GM12878 (cell line): ENCODE measurements around the gene MED10. TPM values are rescaled to one million over a fixed set of nuclear protein-coding genes. Genes with fewer than 3 reads are reported as not detected.

Source experiments
- ATAC-seq: fragments of 200-7000 bp; cut with Tn5 transposase; 3 replicates; pipeline ENCODE4 v1.9.1; 2020; ENCODE audit warnings: mild to moderate bottlenecking, moderate library complexity
- BruUV-seq: library from RNA; stranded (reverse); fragments of 400-500 nt; replicated peaks from 2 replicates; lab custom pipeline; 2021; lab: Mats Ljungman, UMichigan
- CTCF ChIA-PET: fragments of 300-600 bp; sonication (Branson Sonifier 250); formaldehyde crosslinking; extraction: SDS; loops from one replicate; lab custom pipeline; 2021; ENCODE audit warnings: inconsistent platforms; lab: Yijun Ruan, JAX
- POLR2A ChIA-PET: fragments of 350-600 bp; formaldehyde crosslinking; extraction: SDS; loops from one replicate; lab custom pipeline; 2021; ENCODE audit warnings: inconsistent platforms; lab: Charles Lee
- RAD21 ChIA-PET: fragments of 300-600 bp; sonication (Branson Sonifier 250); formaldehyde crosslinking; loops from one replicate; lab custom pipeline; 2023; ENCODE audit warnings: antibody characterized with exemption; ENCODE audit not compliant: unreplicated experiment; lab: Charles Lee
- SMC1A ChIA-PET: fragments of 300-600 bp; sonication (Branson Sonifier 250); formaldehyde crosslinking; loops from one replicate; lab custom pipeline; 2023; ENCODE audit not compliant: unreplicated experiment, uncharacterized antibody; lab: Charles Lee
- DNase-seq: peaks from one replicate; pipeline ENCODE4 v3.0.0-alpha.2; 2011; ENCODE audit warnings: low read depth, low spot score
- FAIRE-seq: peaks from 3 replicates; lab custom pipeline; 2011; peaks lifted over from hg19 to GRCh38; lab: Jason Lieb, UNC
- H2AFZ ChIP-seq: 2 replicates; pipeline ENCODE4 v1.6.0; 2011; ENCODE audit warnings: low read depth, low read length, control low read depth; ENCODE audit not compliant: control insufficient read depth
- H3K27ac ChIP-seq: 2 replicates; pipeline ENCODE4 v1.5.1; 2011; ENCODE audit warnings: control low read depth; ENCODE audit not compliant: control insufficient read depth, insufficient read depth
- H3K27me3 ChIP-seq, 2 experiments: replicated peaks in 1 of 2; 2 replicates each; pipeline versions ENCODE4 v1.6.0 to v1.6.1; 2011; ENCODE audit warnings: low read length in 1 of 2; ENCODE audit not compliant: control insufficient read depth in 2 of 2, insufficient read depth in 2 of 2
- H3K36me3 ChIP-seq, 2 experiments: 2 replicates each; pipeline ENCODE4 v1.5.1; 2011; ENCODE audit warnings: low read length in 1 of 2; ENCODE audit not compliant: control insufficient read depth in 2 of 2, insufficient read depth in 2 of 2
- H3K4me1 ChIP-seq: 2 replicates; pipeline ENCODE4 v1.6.1; 2011; ENCODE audit warnings: mild to moderate bottlenecking, low read length, moderate library complexity, mixed read lengths; ENCODE audit not compliant: control insufficient read depth, insufficient read depth
- H3K4me2 ChIP-seq: 2 replicates; pipeline ENCODE4 v1.6.0; 2011; ENCODE audit warnings: control low read depth; ENCODE audit not compliant: control insufficient read depth, insufficient read depth
- H3K4me3 ChIP-seq: fragments of 200-600 bp; sonication (generic); 2 replicates; pipeline ENCODE4 v1.5.1; 2016
- H3K79me2 ChIP-seq: 2 replicates; pipeline ENCODE4 v1.6.0; 2011; ENCODE audit warnings: low read length; ENCODE audit not compliant: control insufficient read depth, insufficient read depth
- H3K9ac ChIP-seq: 2 replicates; pipeline ENCODE4 v1.8.0; 2011; ENCODE audit warnings: low read length, control low read depth, mixed read lengths; ENCODE audit not compliant: control insufficient read depth, insufficient read depth
- H3K9me3 ChIP-seq: replicated peaks from 3 replicates; pipeline ENCODE4 v1.5.1; 2011; ENCODE audit warnings: mild to moderate bottlenecking, low read length; ENCODE audit not compliant: control insufficient read depth, insufficient read depth
- H4K20me1 ChIP-seq: 2 replicates; pipeline ENCODE4 v1.6.0; 2011; ENCODE audit not compliant: control insufficient read depth, insufficient read depth
- CBX5 ChIP-seq: sonication (generic); IDR thresholded peaks from 2 replicates; pipeline ENCODE4 v1.6.1; 2016; ENCODE audit warnings: low read depth, moderate library complexity, mild to moderate bottlenecking, inconsistent platforms
- CHD4 ChIP-seq: fragments of 200-600 bp; sonication (generic); IDR thresholded peaks from 2 replicates; pipeline ENCODE4 v1.6.1; 2016; ENCODE audit warnings: mild to moderate bottlenecking
- ESRRA ChIP-seq: IDR thresholded peaks from 2 replicates; pipeline ENCODE4 v1.6.1; 2012; ENCODE audit warnings: mild to moderate bottlenecking, low read length, improper control_type of control experiment
- EZH2 ChIP-seq: IDR thresholded peaks from 2 replicates; pipeline ENCODE4 v1.6.1; 2012; ENCODE audit warnings: low read depth, mild to moderate bottlenecking, control low read depth, inconsistent platforms, low read length, borderline replicate concordance; ENCODE audit not compliant: control insufficient read depth
- HDGF ChIP-seq: fragments of 450-650 bp; IDR thresholded peaks from 2 replicates; pipeline ENCODE4 v1.6.1; 2016; ENCODE audit warnings: antibody characterized with exemption
- IRF4 ChIP-seq: IDR thresholded peaks from 2 replicates; pipeline ENCODE4 v1.6.1; 2011; ENCODE audit warnings: low read depth, low read length
- KAT2A ChIP-seq: conservative IDR thresholded peaks from 2 replicates; pipeline ENCODE4 v1.6.1; 2011; ENCODE audit warnings: low read depth, low read length; ENCODE audit not compliant: control insufficient read depth
- MYB ChIP-seq: fragments of 150-350 bp; IDR thresholded peaks from 2 replicates; pipeline ENCODE4 v1.6.1; 2014; ENCODE audit warnings: mild to moderate bottlenecking, low read depth, low read length, borderline replicate concordance
- RELA ChIP-seq: fragments of 450-650 bp; IDR thresholded peaks from 2 replicates; pipeline ENCODE4 v1.8.0; 2014; ENCODE audit warnings: borderline replicate concordance; ENCODE audit not compliant: partially characterized antibody
- SMARCA5 ChIP-seq: fragments of 450-650 bp; IDR thresholded peaks from 2 replicates; pipeline ENCODE4 v1.6.1; 2017; ENCODE audit warnings: mild to moderate bottlenecking
- TBL1XR1 ChIP-seq: IDR thresholded peaks from 2 replicates; pipeline ENCODE4 v1.6.1; 2012; ENCODE audit warnings: low read depth, low read length, improper control_type of control experiment
- TCF12 ChIP-seq: IDR thresholded peaks from 2 replicates; pipeline ENCODE4 v1.6.1; 2011; ENCODE audit warnings: low read depth, mild to moderate bottlenecking, low read length
- TCF7 ChIP-seq: IDR thresholded peaks from 2 replicates; pipeline ENCODE4 v1.6.1; 2014; ENCODE audit warnings: antibody characterized with exemption, borderline replicate concordance
- ZNF274 ChIP-seq: IDR thresholded peaks from one replicate; pipeline ENCODE4 v1.8.0; 2011; ENCODE audit not compliant: insufficient read length, insufficient read depth
- WGBS: methylation state at CpG from one replicate; pipeline ENCODE4 v1.1.6; 2016; ENCODE audit warnings: low lambda C conversion rate; ENCODE audit not compliant: insufficient replicate concordance, insufficient coverage; ENCODE audit errors: missing lambda C conversion rate; 5-methylcytosine and 5-hydroxymethylcytosine counted together
- in situ Hi-C: fragments of 300-500 bp; cut with MboI; formaldehyde crosslinking; loops from 9 replicates; pipeline ENCODE4 v1.14.3; 2018; ENCODE audit warnings: mixed read lengths
- intact Hi-C: fragments of 100-400 bp; cut with micrococcal nuclease; formaldehyde crosslinking; loops from one replicate; pipeline ENCODE4 v1.14.2; 2022; ENCODE audit not compliant: unreplicated experiment
- polyA plus RNA-seq, 11 experiments: library from polyadenylated mRNA; depleted of rRNA in 4 of 11; unstranded in 6 of 11; stranded (reverse) in 5 of 11; fragments of >200 nt; fragmentation: Nextera tagmentation in 4 of 11; fragmentation: Illumina TruSeq in 1 of 11; extraction: Ambion mirVana in 4 of 11; extraction: Trizol in 1 of 11; gene quantifications; 1 replicate in 1 of 11; 2 replicates in 10 of 11; pipeline versions ENCODE4 v1.2.1 to v1.2.3, GENCODE V29; 2011 to 2016; ENCODE audit warnings: inconsistent platforms in 2 of 11, missing spikeins in 2 of 11, low read depth in 1 of 11
- total RNA-seq, 4 experiments: library from RNA; depleted of rRNA in 3 of 4; stranded (reverse); fragments of >200 nt in 3 of 4; fragmentation: Illumina TruSeq in 1 of 4; extraction: Trizol in 1 of 4; gene quantifications; 2 replicates each; pipeline versions ENCODE4 v1.2.1 to v1.2.3, GENCODE V29; 2013 to 2021
- TF ChIP-seq, protein P1 (sequence below): fragments of 450-650 bp; conservative IDR thresholded peaks from 2 replicates; pipeline ENCODE4 v1.6.1; 2017; ENCODE audit warnings: mild to moderate bottlenecking, moderate library complexity
- TF ChIP-seq, protein P2 (sequence below): IDR thresholded peaks from 2 replicates; pipeline ENCODE4 v1.6.1; 2011; ENCODE audit warnings: borderline replicate concordance, low read depth, mild to moderate bottlenecking, moderate library complexity, low read length; ENCODE audit not compliant: insufficient read depth, poor library complexity, severe bottlenecking
- TF ChIP-seq, protein P3 (sequence below): IDR thresholded peaks from 2 replicates; pipeline ENCODE4 v1.6.1; 2012; ENCODE audit warnings: low read depth, low read length, improper control_type of control experiment

MED10 gene
- total and polyA plus RNA-seq, 10 of the 15 experiments (the other 5 are each of a cell fraction or from before 2014, with no cell fraction given) = 21.2 to 111 (median 46.6) TPM

DNA sequence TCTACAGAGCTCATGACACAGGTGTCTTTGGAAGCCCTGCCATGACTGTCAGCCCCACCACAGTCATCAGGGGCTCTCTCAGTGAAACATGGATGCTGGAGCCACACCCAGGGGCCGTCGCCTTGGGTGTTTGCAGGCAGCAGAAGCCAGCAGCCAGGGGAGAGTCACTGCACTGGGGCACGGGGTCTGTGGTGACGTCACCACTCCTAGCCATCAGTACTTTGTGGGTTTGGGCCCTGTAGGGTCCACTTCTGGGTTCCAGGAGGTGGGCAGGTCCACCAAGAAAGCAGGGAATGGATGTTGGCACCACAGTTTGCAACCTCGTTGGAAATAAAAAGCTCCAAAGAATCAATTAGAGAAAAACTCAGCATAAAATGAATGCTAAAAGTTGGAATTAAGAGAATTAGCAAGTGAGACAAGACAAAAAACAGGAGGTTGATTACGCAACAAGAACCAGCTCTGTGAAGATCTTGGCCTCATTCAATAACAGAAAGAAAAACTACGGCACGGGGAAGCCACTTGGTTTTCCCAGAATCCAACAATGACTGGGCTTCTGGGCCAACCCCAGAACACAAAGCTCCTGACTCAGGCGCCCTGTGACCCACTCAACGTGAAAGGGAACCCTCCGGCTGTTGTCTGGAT is 34.3 kb downstream of the MED10 start:
- no peak overlapping the region for H2AFZ ChIP-seq
- WGBS = 42% methylated on average over 11 of the region's 11 CpGs
- no peak for DNase-seq
- ATAC-seq = no peak
- SMC1A ChIA-PET = interaction anchor here (0.8 to 1.5 kb wide), 3 partner anchors 11 to 177 kb away, joined by 3 read pairs; no protein-coding TSS in a partner anchor
- FAIRE-seq = no peak
- H3K36me3 ChIP-seq = no peaks in the 10 kb centered on the region
- in situ Hi-C loops (no loop called here), intact Hi-C loops (no loop called here)
- H4K20me1 ChIP-seq = no peaks in the 10 kb centered on the region
- no peak overlapping the region for H3K9ac ChIP-seq
- H3K4me3 ChIP-seq = no peak overlapping the region
- BruUV-seq = no TSS peak
- TF ChIP-seq IRF4 = no peak
- no peak for TF ChIP-seq EZH2
- TF ChIP-seq TBL1XR1 = no peak
- TF ChIP-seq RELA = no peak
- TF ChIP-seq TCF12 = no peak
- no peak for TF ChIP-seq HDGF
- no peak for TF ChIP-seq SMARCA5
- TF ChIP-seq ZNF274 = no peak
- TF ChIP-seq CHD4 = no peak
- TF ChIP-seq, protein P1, sequence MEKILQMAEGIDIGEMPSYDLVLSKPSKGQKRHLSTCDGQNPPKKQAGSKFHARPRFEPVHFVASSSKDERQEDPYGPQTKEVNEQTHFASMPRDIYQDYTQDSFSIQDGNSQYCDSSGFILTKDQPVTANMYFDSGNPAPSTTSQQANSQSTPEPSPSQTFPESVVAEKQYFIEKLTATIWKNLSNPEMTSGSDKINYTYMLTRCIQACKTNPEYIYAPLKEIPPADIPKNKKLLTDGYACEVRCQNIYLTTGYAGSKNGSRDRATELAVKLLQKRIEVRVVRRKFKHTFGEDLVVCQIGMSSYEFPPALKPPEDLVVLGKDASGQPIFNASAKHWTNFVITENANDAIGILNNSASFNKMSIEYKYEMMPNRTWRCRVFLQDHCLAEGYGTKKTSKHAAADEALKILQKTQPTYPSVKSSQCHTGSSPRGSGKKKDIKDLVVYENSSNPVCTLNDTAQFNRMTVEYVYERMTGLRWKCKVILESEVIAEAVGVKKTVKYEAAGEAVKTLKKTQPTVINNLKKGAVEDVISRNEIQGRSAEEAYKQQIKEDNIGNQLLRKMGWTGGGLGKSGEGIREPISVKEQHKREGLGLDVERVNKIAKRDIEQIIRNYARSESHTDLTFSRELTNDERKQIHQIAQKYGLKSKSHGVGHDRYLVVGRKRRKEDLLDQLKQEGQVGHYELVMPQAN = no peak
- TF ChIP-seq KAT2A = no peak
- TF ChIP-seq, protein P2, sequence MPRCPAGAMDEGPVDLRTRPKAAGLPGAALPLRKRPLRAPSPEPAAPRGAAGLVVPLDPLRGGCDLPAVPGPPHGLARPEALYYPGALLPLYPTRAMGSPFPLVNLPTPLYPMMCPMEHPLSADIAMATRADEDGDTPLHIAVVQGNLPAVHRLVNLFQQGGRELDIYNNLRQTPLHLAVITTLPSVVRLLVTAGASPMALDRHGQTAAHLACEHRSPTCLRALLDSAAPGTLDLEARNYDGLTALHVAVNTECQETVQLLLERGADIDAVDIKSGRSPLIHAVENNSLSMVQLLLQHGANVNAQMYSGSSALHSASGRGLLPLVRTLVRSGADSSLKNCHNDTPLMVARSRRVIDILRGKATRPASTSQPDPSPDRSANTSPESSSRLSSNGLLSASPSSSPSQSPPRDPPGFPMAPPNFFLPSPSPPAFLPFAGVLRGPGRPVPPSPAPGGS = no peak
- no peak for TF ChIP-seq ESRRA
- TF ChIP-seq MYB = no peak
- no peak for TF ChIP-seq CBX5
- no peak for TF ChIP-seq TCF7
- TF ChIP-seq, protein P3, sequence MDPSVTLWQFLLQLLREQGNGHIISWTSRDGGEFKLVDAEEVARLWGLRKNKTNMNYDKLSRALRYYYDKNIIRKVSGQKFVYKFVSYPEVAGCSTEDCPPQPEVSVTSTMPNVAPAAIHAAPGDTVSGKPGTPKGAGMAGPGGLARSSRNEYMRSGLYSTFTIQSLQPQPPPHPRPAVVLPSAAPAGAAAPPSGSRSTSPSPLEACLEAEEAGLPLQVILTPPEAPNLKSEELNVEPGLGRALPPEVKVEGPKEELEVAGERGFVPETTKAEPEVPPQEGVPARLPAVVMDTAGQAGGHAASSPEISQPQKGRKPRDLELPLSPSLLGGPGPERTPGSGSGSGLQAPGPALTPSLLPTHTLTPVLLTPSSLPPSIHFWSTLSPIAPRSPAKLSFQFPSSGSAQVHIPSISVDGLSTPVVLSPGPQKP = no peak
- TF ChIP-seq, all 136 proteins: peak for 0
- ChIA-PET CTCF (interaction anchor here (1.0 kb wide), 1 partner anchor 11 kb away, joined by 4 read pairs; no protein-coding TSS in a partner anchor), POLR2A (no interaction called here), RAD21 (interaction anchor here (1.2 kb wide), 1 partner anchor 233 kb away, joined by 3 read pairs; no protein-coding TSS in a partner anchor)
- no peaks in the 10 kb centered on the region for H3K4me1 ChIP-seq
- H3K27me3 ChIP-seq = no peaks in the 10 kb centered on the region
- no peaks in the 10 kb centered on the region for H3K79me2 ChIP-seq
- no peak overlapping the region for H3K4me2 ChIP-seq
- H3K27ac ChIP-seq = no peak overlapping the region
- H3K9me3 ChIP-seq = no peaks in the 10 kb centered on the region
